ENCODE data around the gene ENOX1.
A peak's percentile ranks its signal among the peaks of the same experiment; 100 is the strongest.

Gene ENOX1

GRCh38 chr13:43357564-43357963 is 429.2 kb downstream of the ENOX1 start:
- H2AFZ ChIP-seq (ENCODE audit: low read depth, low read length), result no peak overlapping the region
- no peaks in the 10 kb centered on the region for H3K27me3 ChIP-seq (ENCODE audit: low read depth, low read length)
- no peaks in the 10 kb centered on the region for H3K79me2 ChIP-seq (ENCODE audit: low read length)
- no peaks in the 10 kb centered on the region for H4K20me1 ChIP-seq (ENCODE audit: insufficient read depth, low read length)
- TF ChIP-seq CTCF (IDR thresholded peaks at IDR 0.05; ENCODE audit: low read depth, low read length), result no peak
- no peak overlapping the region for H3K9ac ChIP-seq (ENCODE audit: low read length)
- no peak overlapping the region for H3K27ac ChIP-seq (ENCODE audit: low read length)
- H3K36me3 ChIP-seq (replicated peaks; ENCODE audit: low read depth, low read length), result no peaks in the 10 kb centered on the region
- no peak overlapping the region for H3K4me3 ChIP-seq (ENCODE audit: low read length)
- H3K4me2 ChIP-seq (ENCODE audit: low read length), result no peak overlapping the region
- no peaks in the 10 kb centered on the region for H3K9me3 ChIP-seq (ENCODE audit: insufficient read depth, low read length)
- H3K4me1 ChIP-seq (ENCODE audit: low read length), result peaks cover 9% of the 10 kb centered on the region

DNA sequence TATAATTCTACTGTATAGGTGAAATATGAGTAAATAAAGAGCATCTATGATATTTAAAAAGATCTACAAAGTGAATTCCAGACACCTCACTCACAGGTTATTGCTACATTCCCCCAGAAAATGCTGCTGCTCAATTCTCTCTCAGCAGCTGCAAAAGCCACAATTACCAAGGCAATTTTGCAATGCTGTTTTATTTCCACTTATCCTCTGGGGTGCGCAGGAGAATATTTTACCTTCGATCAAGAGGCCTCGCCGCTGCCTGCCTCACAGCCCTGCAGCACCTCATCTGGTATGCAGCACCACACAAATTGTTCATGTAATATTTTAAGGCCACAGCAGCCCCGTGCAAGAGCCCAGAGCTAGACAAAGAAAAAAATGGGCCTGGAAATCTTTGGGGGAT is 430.2 kb downstream of the ENOX1 start:
- H3K4me2 ChIP-seq (ENCODE audit: low read length), result peak overlapping the region; percentile 5; the same call in 1 of the 2 replicates
- peak overlapping the region; percentile 22; the same call in 1 of the 2 replicates for H2AFZ ChIP-seq (ENCODE audit: low read depth, low read length)
- no peak overlapping the region for H3K4me3 ChIP-seq (ENCODE audit: low read length)
- peaks cover 9% of the 10 kb centered on the region for H3K4me1 ChIP-seq (ENCODE audit: low read length)
- TF ChIP-seq CTCF (IDR thresholded peaks at IDR 0.05; ENCODE audit: low read depth, low read length) (peak; percentile 14; the same call in 1 of the 2 replicates), EZH2phosphoT487 (IDR thresholded peaks at IDR 0.05; ENCODE audit: low read depth) (no peak)
- H3K9ac ChIP-seq (ENCODE audit: low read length), result no peak overlapping the region
- H4K20me1 ChIP-seq (ENCODE audit: insufficient read depth, low read length), result no peaks in the 10 kb centered on the region
- no peaks in the 10 kb centered on the region for H3K36me3 ChIP-seq (replicated peaks; ENCODE audit: low read depth, low read length)
- H3K9me3 ChIP-seq (ENCODE audit: insufficient read depth, low read length), result no peaks in the 10 kb centered on the region
- H3K27me3 ChIP-seq (ENCODE audit: low read depth, low read length), result no peaks in the 10 kb centered on the region
- no peak overlapping the region for H3K27ac ChIP-seq (ENCODE audit: low read length)
- H3K79me2 ChIP-seq (ENCODE audit: low read length), result no peaks in the 10 kb centered on the region

- H3K27ac ChIP-seq (ENCODE audit: low read length), result no peak overlapping the region
- H3K4me2 ChIP-seq (ENCODE audit: low read length), result no peak overlapping the region
These were observed 431.0 kb downstream of the ENOX1 start for GRCh38 chr13:43355774-43356173.

More at GRCh38 chr13:43355774-43356173, 431.0 kb downstream of the ENOX1 start:
- Histone ChIP-seq H2AFZ (ENCODE audit: low read depth, low read length) (no peak overlapping the region), H3K27me3 (ENCODE audit: low read depth, low read length) (no peaks in the 10 kb centered on the region), H3K9ac (ENCODE audit: low read length) (no peak overlapping the region), H4K20me1 (ENCODE audit: insufficient read depth, low read length) (no peaks in the 10 kb centered on the region), H3K4me1 (ENCODE audit: low read length) (peaks cover 9% of the 10 kb centered on the region), H3K4me3 (ENCODE audit: low read length) (no peak overlapping the region), H3K9me3 (ENCODE audit: insufficient read depth, low read length) (no peaks in the 10 kb centered on the region), H3K36me3 (replicated peaks; ENCODE audit: low read depth, low read length) (no peaks in the 10 kb centered on the region), H3K79me2 (ENCODE audit: low read length) (no peaks in the 10 kb centered on the region)
- TF ChIP-seq EZH2phosphoT487 (IDR thresholded peaks at IDR 0.05; ENCODE audit: low read depth) (no peak), CTCF (IDR thresholded peaks at IDR 0.05; ENCODE audit: low read depth, low read length) (no peak)
